ENCODE data around the gene THBD.

The THBD gene

GRCh38 chr20:23008667-23009066 is 40.8 kb downstream of the THBD start:
- WGBS, 2 experiments (ENCODE audit: insufficient coverage in 2 of 2), result no CpG with 5 or more reads among the region's 2 CpGs
- no peaks in the 10 kb centered on the region for H3K9me3 ChIP-seq (ENCODE audit: control insufficient read depth, low read length)
- no peaks in the 10 kb centered on the region for H3K36me3 ChIP-seq (ENCODE audit: control insufficient read depth, insufficient read depth, low read length)
- no peaks in the 10 kb centered on the region for H3K4me1 ChIP-seq (ENCODE audit: control insufficient read depth, insufficient read depth, low read length, poor library complexity, severe bottlenecking)
- H3K27ac ChIP-seq (ENCODE audit: low read depth, low read length, severe bottlenecking), result no peak overlapping the region
- no peak overlapping the region for H3K4me3 ChIP-seq (ENCODE audit: extremely low read depth, insufficient read depth, low read length, poor library complexity, severe bottlenecking)

GRCh38 chr20:23007886-23008655 is 41.4 kb downstream of the THBD start:
- no peaks in the 10 kb centered on the region for H3K36me3 ChIP-seq (ENCODE audit: control insufficient read depth, insufficient read depth, low read length)
- 87 to 88% methylated on average over 7 to 8 of the region's 9 CpGs for WGBS, 2 experiments (ENCODE audit: insufficient coverage in 2 of 2)
- H3K9me3 ChIP-seq (ENCODE audit: control insufficient read depth, low read length), result no peaks in the 10 kb centered on the region
- H3K4me3 ChIP-seq (ENCODE audit: extremely low read depth, insufficient read depth, low read length, poor library complexity, severe bottlenecking), result no peak overlapping the region
- H3K4me1 ChIP-seq (ENCODE audit: control insufficient read depth, insufficient read depth, low read length, poor library complexity, severe bottlenecking), result no peaks in the 10 kb centered on the region
- H3K27ac ChIP-seq (ENCODE audit: low read depth, low read length, severe bottlenecking), result no peak overlapping the region

- H3K27ac ChIP-seq (ENCODE audit: low read depth, low read length, severe bottlenecking), result no peak overlapping the region
- WGBS, 2 experiments (ENCODE audit: insufficient coverage in 2 of 2), result 80 to 100% methylated on average over 1 to 2 of the region's 3 CpGs
- no peaks in the 10 kb centered on the region for H3K36me3 ChIP-seq (ENCODE audit: control insufficient read depth, insufficient read depth, low read length)
- no peaks in the 10 kb centered on the region for H3K9me3 ChIP-seq (ENCODE audit: control insufficient read depth, low read length)
- no peak overlapping the region for H3K4me3 ChIP-seq (ENCODE audit: extremely low read depth, insufficient read depth, low read length, poor library complexity, severe bottlenecking)
- H3K4me1 ChIP-seq (ENCODE audit: control insufficient read depth, insufficient read depth, low read length, poor library complexity, severe bottlenecking), result no peaks in the 10 kb centered on the region
Measured at GRCh38 chr20:23007462-23007861, 42.0 kb downstream of the THBD start.

GRCh38 chr20:23005776-23006175 is 43.7 kb downstream of the THBD start:
- Histone ChIP-seq H3K27ac (ENCODE audit: low read depth, low read length, severe bottlenecking) (no peak overlapping the region), H3K36me3 (ENCODE audit: control insufficient read depth, insufficient read depth, low read length) (no peaks in the 10 kb centered on the region), H3K4me1 (ENCODE audit: control insufficient read depth, insufficient read depth, low read length, poor library complexity, severe bottlenecking) (no peaks in the 10 kb centered on the region), H3K9me3 (ENCODE audit: control insufficient read depth, low read length) (no peaks in the 10 kb centered on the region), H3K4me3 (ENCODE audit: extremely low read depth, insufficient read depth, low read length, poor library complexity, severe bottlenecking) (no peak overlapping the region)

- Histone ChIP-seq H3K9me3 (ENCODE audit: control insufficient read depth, low read length) (no peaks in the 10 kb centered on the region), H3K36me3 (ENCODE audit: control insufficient read depth, insufficient read depth, low read length) (no peaks in the 10 kb centered on the region), H3K27ac (ENCODE audit: low read depth, low read length, severe bottlenecking) (no peak overlapping the region), H3K4me1 (ENCODE audit: control insufficient read depth, insufficient read depth, low read length, poor library complexity, severe bottlenecking) (no peaks in the 10 kb centered on the region), H3K4me3 (ENCODE audit: extremely low read depth, insufficient read depth, low read length, poor library complexity, severe bottlenecking) (no peak overlapping the region)
- no CpG with 5 or more reads among the region's 2 CpGs for WGBS, 2 experiments (ENCODE audit: insufficient coverage in 2 of 2)
Measured at GRCh38 chr20:23003881-23004460, 45.5 kb downstream of the THBD start.

- Histone ChIP-seq H3K9me3 (ENCODE audit: control insufficient read depth, low read length) (no peaks in the 10 kb centered on the region), H3K27ac (ENCODE audit: low read depth, low read length, severe bottlenecking) (no peak overlapping the region), H3K4me1 (ENCODE audit: control insufficient read depth, insufficient read depth, low read length, poor library complexity, severe bottlenecking) (no peaks in the 10 kb centered on the region), H3K36me3 (ENCODE audit: control insufficient read depth, insufficient read depth, low read length) (no peaks in the 10 kb centered on the region), H3K4me3 (ENCODE audit: extremely low read depth, insufficient read depth, low read length, poor library complexity, severe bottlenecking) (no peak overlapping the region)
- 57 to 80% methylated on average over 1 of the region's 1 CpG for WGBS, 2 experiments (ENCODE audit: insufficient coverage in 2 of 2)
Measured at GRCh38 chr20:23003077-23003635, 46.3 kb downstream of the THBD start.

GRCh38 chr20:23002276-23002675 is 47.2 kb downstream of the THBD start:
- Histone ChIP-seq H3K9me3 (ENCODE audit: control insufficient read depth, low read length) (no peaks in the 10 kb centered on the region), H3K36me3 (ENCODE audit: control insufficient read depth, insufficient read depth, low read length) (no peaks in the 10 kb centered on the region), H3K4me1 (ENCODE audit: control insufficient read depth, insufficient read depth, low read length, poor library complexity, severe bottlenecking) (no peaks in the 10 kb centered on the region), H3K27ac (ENCODE audit: low read depth, low read length, severe bottlenecking) (no peak overlapping the region), H3K4me3 (ENCODE audit: extremely low read depth, insufficient read depth, low read length, poor library complexity, severe bottlenecking) (no peak overlapping the region)
- WGBS, 2 experiments (ENCODE audit: insufficient coverage in 2 of 2), result 88 to 89% methylated on average over 4 to 6 of the region's 6 CpGs

GRCh38 chr20:23000232-23000947 is 49.1 kb downstream of the THBD start:
- H3K27ac ChIP-seq (ENCODE audit: low read depth, low read length, severe bottlenecking), result no peak overlapping the region
- WGBS, 2 experiments (ENCODE audit: insufficient coverage in 2 of 2), result 78 to 88% methylated on average over 4 of the region's 6 CpGs

GRCh38 chr20:22999756-23000155 is 49.7 kb downstream of the THBD start:
- no peak overlapping the region for H3K27ac ChIP-seq (ENCODE audit: low read depth, low read length, severe bottlenecking)
- H3K9me3 ChIP-seq (ENCODE audit: control insufficient read depth, low read length), result no peaks in the 10 kb centered on the region
- no peaks in the 10 kb centered on the region for H3K4me1 ChIP-seq (ENCODE audit: control insufficient read depth, insufficient read depth, low read length, poor library complexity, severe bottlenecking)
- H3K4me3 ChIP-seq (ENCODE audit: extremely low read depth, insufficient read depth, low read length, poor library complexity, severe bottlenecking), result no peak overlapping the region
- H3K36me3 ChIP-seq (ENCODE audit: control insufficient read depth, insufficient read depth, low read length), result no peaks in the 10 kb centered on the region
- 86 to 94% methylated on average over 2 of the region's 4 CpGs for WGBS, 2 experiments (ENCODE audit: insufficient coverage in 2 of 2)

More at GRCh38 chr20:23000232-23000947, 49.1 kb downstream of the THBD start:
- H3K36me3 ChIP-seq (ENCODE audit: control insufficient read depth, insufficient read depth, low read length), result no peaks in the 10 kb centered on the region
- H3K4me3 ChIP-seq (ENCODE audit: extremely low read depth, insufficient read depth, low read length, poor library complexity, severe bottlenecking), result no peak overlapping the region
- no peaks in the 10 kb centered on the region for H3K9me3 ChIP-seq (ENCODE audit: control insufficient read depth, low read length)
- H3K4me1 ChIP-seq (ENCODE audit: control insufficient read depth, insufficient read depth, low read length, poor library complexity, severe bottlenecking), result no peaks in the 10 kb centered on the region

GRCh38 chr20:22998476-22998875 is 51.0 kb downstream of the THBD start:
- H3K36me3 ChIP-seq (ENCODE audit: control insufficient read depth, insufficient read depth, low read length), result no peaks in the 10 kb centered on the region
- WGBS, 2 experiments (ENCODE audit: insufficient coverage in 2 of 2), result 100% methylated on average over 1 of the region's 2 CpGs; no CpG with 5 or more reads in 1 of the 2 experiments

More at GRCh38 chr20:22998476-22998875, 51.0 kb downstream of the THBD start:
- no peaks in the 10 kb centered on the region for H3K4me1 ChIP-seq (ENCODE audit: control insufficient read depth, insufficient read depth, low read length, poor library complexity, severe bottlenecking)
- H3K4me3 ChIP-seq (ENCODE audit: extremely low read depth, insufficient read depth, low read length, poor library complexity, severe bottlenecking), result no peak overlapping the region
- no peaks in the 10 kb centered on the region for H3K9me3 ChIP-seq (ENCODE audit: control insufficient read depth, low read length)
- H3K27ac ChIP-seq (ENCODE audit: low read depth, low read length, severe bottlenecking), result no peak overlapping the region
